Measurements from ENCODE around the gene ZNF316. TPM values are rescaled to one million over a fixed set of nuclear protein-coding genes. Genes with fewer than 3 reads are reported as not detected.

Gene ZNF316
- total RNA-seq, 4 donors from 2014 or later: 20.8 to 58.6 (median 30.6) TPM

DNA sequence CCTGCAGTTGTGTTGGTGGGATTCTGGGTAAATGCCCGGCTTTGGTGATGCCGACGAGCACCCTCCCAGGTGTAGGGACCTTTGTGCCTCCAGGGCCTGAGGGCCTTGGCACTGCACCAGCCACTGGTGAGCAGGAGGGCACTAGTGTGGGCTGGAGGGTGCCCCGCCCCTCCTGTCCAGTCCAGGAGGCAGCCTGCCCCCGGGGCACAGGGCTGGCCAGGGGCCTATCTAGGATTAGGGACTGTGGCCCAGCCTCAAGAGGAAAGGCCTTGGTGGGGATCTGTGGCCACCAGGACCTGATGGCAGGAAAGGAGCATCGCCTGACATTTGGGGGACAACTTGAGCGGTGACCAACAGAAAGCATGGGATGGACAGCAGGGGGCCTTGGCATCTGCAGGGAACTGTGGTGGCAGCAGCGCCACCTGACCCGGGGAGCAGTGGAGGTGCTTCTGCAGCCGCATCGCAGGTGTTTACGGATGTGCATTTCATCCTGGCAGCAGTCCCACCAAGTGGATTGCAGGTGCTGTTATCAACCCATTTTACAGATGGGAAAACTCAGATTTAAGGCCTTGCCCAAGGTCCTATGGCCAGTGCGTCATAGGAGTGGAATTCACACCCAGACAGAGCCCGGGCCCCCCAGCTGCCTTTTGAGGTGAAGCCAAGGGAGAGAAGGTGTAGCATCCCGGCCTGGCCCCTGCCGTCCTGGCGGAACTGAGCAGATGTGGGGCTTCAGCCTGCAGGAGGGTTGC, 11.1 kb downstream of the ZNF316 start:
- Histone ChIP-seq H3K4me1 (no peaks in the 10 kb centered on the region), H3K4me3 (no peak overlapping the region), H3K27ac (no peak overlapping the region), H3K9me3 (no peaks in the 10 kb centered on the region), H3K27me3 (no peaks in the 10 kb centered on the region), H3K36me3 (peaks cover 97% of the 10 kb centered on the region)
- 82% methylated on average over 11 of the region's 17 CpGs for WGBS
- DNase-seq (ENCODE audit: low spot score in 2 of 2): peak in 1 of 2 donors; percentile 49
- TF ChIP-seq POLR2A (IDR thresholded peaks at IDR 0.05) (no peak), EP300 (IDR thresholded peaks at IDR 0.05) (no peak), POLR2AphosphoS5 (IDR thresholded peaks at IDR 0.05) (no peak)
- TF ChIP-seq, protein P1, sequence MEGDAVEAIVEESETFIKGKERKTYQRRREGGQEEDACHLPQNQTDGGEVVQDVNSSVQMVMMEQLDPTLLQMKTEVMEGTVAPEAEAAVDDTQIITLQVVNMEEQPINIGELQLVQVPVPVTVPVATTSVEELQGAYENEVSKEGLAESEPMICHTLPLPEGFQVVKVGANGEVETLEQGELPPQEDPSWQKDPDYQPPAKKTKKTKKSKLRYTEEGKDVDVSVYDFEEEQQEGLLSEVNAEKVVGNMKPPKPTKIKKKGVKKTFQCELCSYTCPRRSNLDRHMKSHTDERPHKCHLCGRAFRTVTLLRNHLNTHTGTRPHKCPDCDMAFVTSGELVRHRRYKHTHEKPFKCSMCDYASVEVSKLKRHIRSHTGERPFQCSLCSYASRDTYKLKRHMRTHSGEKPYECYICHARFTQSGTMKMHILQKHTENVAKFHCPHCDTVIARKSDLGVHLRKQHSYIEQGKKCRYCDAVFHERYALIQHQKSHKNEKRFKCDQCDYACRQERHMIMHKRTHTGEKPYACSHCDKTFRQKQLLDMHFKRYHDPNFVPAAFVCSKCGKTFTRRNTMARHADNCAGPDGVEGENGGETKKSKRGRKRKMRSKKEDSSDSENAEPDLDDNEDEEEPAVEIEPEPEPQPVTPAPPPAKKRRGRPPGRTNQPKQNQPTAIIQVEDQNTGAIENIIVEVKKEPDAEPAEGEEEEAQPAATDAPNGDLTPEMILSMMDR (IDR thresholded peaks at IDR 0.05): no peak

- DNase-seq (ENCODE audit: low spot score in 2 of 2): peak in 1 of 2 donors; percentile 37
- Histone ChIP-seq H3K36me3 (peaks cover 97% of the 10 kb centered on the region), H3K4me1 (no peaks in the 10 kb centered on the region), H3K27ac (no peak overlapping the region), H3K4me3 (no peak overlapping the region), H3K27me3 (no peaks in the 10 kb centered on the region), H3K9me3 (no peaks in the 10 kb centered on the region)
- TF ChIP-seq POLR2A (IDR thresholded peaks at IDR 0.05) (no peak), EP300 (IDR thresholded peaks at IDR 0.05) (no peak), POLR2AphosphoS5 (IDR thresholded peaks at IDR 0.05) (no peak)
- TF ChIP-seq, protein P1 (IDR thresholded peaks at IDR 0.05): no peak
- 90% methylated on average over 2 of the region's 5 CpGs for WGBS
Observed at GRCh38 chr7:6648815-6649104, 11.6 kb downstream of the ZNF316 start.

DNA sequence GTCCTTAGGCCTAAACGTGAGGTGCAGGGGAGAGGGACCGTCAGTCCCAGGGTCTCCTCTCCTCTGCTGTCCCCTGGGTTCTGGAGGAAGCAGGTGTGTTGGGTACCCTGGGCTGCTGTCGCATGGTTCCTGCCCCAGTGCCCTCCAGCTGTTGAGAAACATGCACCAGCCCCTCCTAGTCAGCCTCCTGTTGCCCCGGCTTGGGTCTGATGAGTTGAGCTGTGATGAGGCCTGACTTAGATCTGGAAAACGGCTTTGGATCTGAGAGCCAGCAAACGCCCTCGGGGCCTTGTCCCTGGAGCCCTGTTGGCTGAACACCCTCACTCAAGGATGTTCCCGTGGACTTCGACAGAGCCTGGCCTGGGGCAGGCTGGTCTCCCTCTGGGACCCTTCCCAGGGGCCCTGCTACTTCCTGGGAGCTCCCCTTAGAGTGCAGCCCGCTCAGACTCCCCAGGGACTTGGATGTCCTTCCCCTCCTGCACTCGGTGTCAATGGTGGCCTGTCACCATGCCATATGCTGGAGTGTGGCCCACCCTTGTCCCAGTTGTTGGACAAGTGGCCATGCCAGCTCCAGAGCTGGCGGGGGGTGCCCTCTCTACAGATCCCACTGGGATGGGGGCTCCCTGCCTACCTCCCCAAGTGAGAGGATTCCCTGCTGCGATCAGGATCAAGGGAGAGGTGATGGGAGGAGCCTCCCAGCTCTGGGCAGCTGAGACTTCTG, 12.3 kb downstream of the ZNF316 start:
- DNase-seq (ENCODE audit: low spot score in 2 of 2): peak in 1 of 2 donors; percentile 51
- peaks cover 97% of the 10 kb centered on the region for H3K36me3 ChIP-seq
- no peaks in the 10 kb centered on the region for H3K4me1 ChIP-seq
- H3K9me3 ChIP-seq: no peaks in the 10 kb centered on the region
- no peaks in the 10 kb centered on the region for H3K27me3 ChIP-seq
- H3K27ac ChIP-seq: no peak overlapping the region
- WGBS: 89% methylated on average over 4 of the region's 13 CpGs
- TF ChIP-seq POLR2AphosphoS5 (IDR thresholded peaks at IDR 0.05): no peak
- no peak overlapping the region for H3K4me3 ChIP-seq

GRCh38 chr7:6650086-6650485, 13.0 kb downstream of the ZNF316 start:
- H3K36me3 ChIP-seq: peaks cover 97% of the 10 kb centered on the region
- no peak for TF ChIP-seq POLR2AphosphoS5 (IDR thresholded peaks at IDR 0.05)
- TF ChIP-seq EP300 (IDR thresholded peaks at IDR 0.05): no peak
- TF ChIP-seq, protein P1 (IDR thresholded peaks at IDR 0.05): no peak
- TF ChIP-seq POLR2A (IDR thresholded peaks at IDR 0.05): no peak
- H3K4me3 ChIP-seq: no peak overlapping the region
- WGBS: 96% methylated on average over 10 of the region's 10 CpGs
- no peak overlapping the region for H3K27ac ChIP-seq
- peak; percentile 32 to 69 for DNase-seq (ENCODE audit: low spot score in 2 of 2)
- no peaks in the 10 kb centered on the region for H3K27me3 ChIP-seq
- H3K4me1 ChIP-seq: no peaks in the 10 kb centered on the region
- H3K9me3 ChIP-seq: no peaks in the 10 kb centered on the region

GRCh38 chr7:6650521-6651011, 13.4 kb downstream of the ZNF316 start:
- DNase-seq (ENCODE audit: low spot score in 2 of 2): peak in 1 of 2 donors; percentile 72
- H3K27ac ChIP-seq: no peak overlapping the region
- WGBS: 97% methylated on average over 6 of the region's 12 CpGs

More at GRCh38 chr7:6650521-6651011, 13.4 kb downstream of the ZNF316 start:
- Histone ChIP-seq H3K9me3 (no peaks in the 10 kb centered on the region), H3K4me3 (no peak overlapping the region), H3K27me3 (no peaks in the 10 kb centered on the region), H3K36me3 (peaks cover 97% of the 10 kb centered on the region), H3K4me1 (no peaks in the 10 kb centered on the region)
- TF ChIP-seq POLR2A (IDR thresholded peaks at IDR 0.05) (no peak), EP300 (IDR thresholded peaks at IDR 0.05) (no peak), POLR2AphosphoS5 (IDR thresholded peaks at IDR 0.05) (no peak)
- TF ChIP-seq, protein P1 (IDR thresholded peaks at IDR 0.05): no peak
